Suprapubic skin (tissue), 4 donors: ENCODE measurements around the gene DGKH. TPM values are rescaled to one million over a fixed set of nuclear protein-coding genes. Genes with fewer than 3 reads are reported as not detected.

Experiments used
- DNase-seq, 2 donors: peaks; one replicate each; pipeline ENCODE4 v3.0.0-alpha.2; 2019; ENCODE audit warnings: low spot score in 2 of 2
- H3K27ac ChIP-seq: fragments of 200-600 bp; sonication (generic); one replicate; pipeline ENCODE4 v1.5.1; 2019
- H3K27me3 ChIP-seq: fragments of 200-600 bp; sonication (generic); one replicate; pipeline ENCODE4 v1.5.1; 2019
- H3K36me3 ChIP-seq: fragments of 200-600 bp; sonication (generic); one replicate; pipeline ENCODE4 v1.5.1; 2019
- H3K4me1 ChIP-seq: fragments of 200-600 bp; sonication (generic); one replicate; pipeline ENCODE4 v1.5.1; 2019
- H3K4me3 ChIP-seq: fragments of 200-600 bp; sonication (generic); one replicate; pipeline ENCODE4 v1.5.1; 2019; ENCODE audit warnings: mild to moderate bottlenecking
- H3K9me3 ChIP-seq: fragments of 200-600 bp; sonication (generic); one replicate; pipeline ENCODE4 v1.5.1; 2019
- EP300 ChIP-seq: sonication (generic); formaldehyde crosslinking; IDR thresholded peaks from one replicate; pipeline ENCODE4 v1.6.1; 2017; ENCODE audit warnings: antibody characterized with exemption
- POLR2A ChIP-seq, 2 donors: fragments of 450-650 bp; IDR thresholded peaks; one replicate each; pipeline ENCODE4 v1.6.1; 2017; ENCODE audit warnings: antibody characterized with exemption in 2 of 2, mild to moderate bottlenecking in 2 of 2, moderate library complexity in 2 of 2
- POLR2AphosphoS5 ChIP-seq, 3 donors: sonication (generic); formaldehyde crosslinking; IDR thresholded peaks; one replicate each; pipeline ENCODE4 v1.6.1; 2017; ENCODE audit warnings: antibody characterized with exemption in 3 of 3
- WGBS: methylation state at CpG from one replicate; pipeline ENCODE4 v1.1.5; 2018; 5-methylcytosine and 5-hydroxymethylcytosine counted together
- total RNA-seq, 4 donors: library from RNA; depleted of rRNA; stranded (reverse); fragments of >200 nt; gene quantifications; one replicate each; pipeline ENCODE4 v1.1.0, GENCODE V29; 2016
- TF ChIP-seq, protein P1 (sequence below), 2 donors: fragments of 200-600 bp in 1 of 2; fragments of 450-650 bp in 1 of 2; sonication (generic) in 1 of 2; IDR thresholded peaks; one replicate each; pipeline ENCODE4 v1.5.1; 2016 to 2019; ENCODE audit warnings: antibody characterized with exemption in 2 of 2, mild to moderate bottlenecking in 1 of 2, moderate library complexity in 1 of 2

Gene DGKH, protein sequence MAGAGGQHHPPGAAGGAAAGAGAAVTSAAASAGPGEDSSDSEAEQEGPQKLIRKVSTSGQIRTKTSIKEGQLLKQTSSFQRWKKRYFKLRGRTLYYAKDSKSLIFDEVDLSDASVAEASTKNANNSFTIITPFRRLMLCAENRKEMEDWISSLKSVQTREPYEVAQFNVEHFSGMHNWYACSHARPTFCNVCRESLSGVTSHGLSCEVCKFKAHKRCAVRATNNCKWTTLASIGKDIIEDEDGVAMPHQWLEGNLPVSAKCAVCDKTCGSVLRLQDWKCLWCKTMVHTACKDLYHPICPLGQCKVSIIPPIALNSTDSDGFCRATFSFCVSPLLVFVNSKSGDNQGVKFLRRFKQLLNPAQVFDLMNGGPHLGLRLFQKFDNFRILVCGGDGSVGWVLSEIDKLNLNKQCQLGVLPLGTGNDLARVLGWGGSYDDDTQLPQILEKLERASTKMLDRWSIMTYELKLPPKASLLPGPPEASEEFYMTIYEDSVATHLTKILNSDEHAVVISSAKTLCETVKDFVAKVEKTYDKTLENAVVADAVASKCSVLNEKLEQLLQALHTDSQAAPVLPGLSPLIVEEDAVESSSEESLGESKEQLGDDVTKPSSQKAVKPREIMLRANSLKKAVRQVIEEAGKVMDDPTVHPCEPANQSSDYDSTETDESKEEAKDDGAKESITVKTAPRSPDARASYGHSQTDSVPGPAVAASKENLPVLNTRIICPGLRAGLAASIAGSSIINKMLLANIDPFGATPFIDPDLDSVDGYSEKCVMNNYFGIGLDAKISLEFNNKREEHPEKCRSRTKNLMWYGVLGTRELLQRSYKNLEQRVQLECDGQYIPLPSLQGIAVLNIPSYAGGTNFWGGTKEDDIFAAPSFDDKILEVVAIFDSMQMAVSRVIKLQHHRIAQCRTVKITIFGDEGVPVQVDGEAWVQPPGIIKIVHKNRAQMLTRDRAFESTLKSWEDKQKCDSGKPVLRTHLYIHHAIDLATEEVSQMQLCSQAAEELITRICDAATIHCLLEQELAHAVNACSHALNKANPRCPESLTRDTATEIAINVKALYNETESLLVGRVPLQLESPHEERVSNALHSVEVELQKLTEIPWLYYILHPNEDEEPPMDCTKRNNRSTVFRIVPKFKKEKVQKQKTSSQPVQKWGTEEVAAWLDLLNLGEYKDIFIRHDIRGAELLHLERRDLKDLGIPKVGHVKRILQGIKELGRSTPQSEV
- 10 to 100 TPM; 14.8 to 28.0 (median 16.9) TPM for total RNA-seq

DNA sequence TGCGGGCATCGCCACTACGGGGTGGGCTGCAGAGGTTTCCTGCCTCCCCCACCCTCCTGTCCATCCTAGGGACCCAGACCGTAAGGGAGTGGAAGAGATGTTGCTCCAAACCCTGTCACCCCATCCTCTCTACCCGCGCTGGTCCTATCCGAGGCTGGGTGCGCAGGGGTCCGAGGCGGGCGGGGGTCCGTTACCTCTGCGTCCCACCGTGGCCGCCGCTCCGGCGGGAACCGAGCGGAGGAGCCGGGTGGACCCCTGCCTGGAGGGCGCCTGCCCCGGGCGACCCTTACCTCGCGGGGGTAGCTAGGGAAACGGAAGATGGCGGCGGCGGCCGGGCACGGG is at the start of gene DGKH:
DGKH (plus strand) TSS at position 307 of the 342 bp plus-strand sequence. CDS start 126 bp downstream, outside the sequence.
- 0% methylated on average over 3 of the region's 32 CpGs for WGBS
- H3K4me1 ChIP-seq = peaks cover 17% of the 10 kb centered on the region

DNA sequence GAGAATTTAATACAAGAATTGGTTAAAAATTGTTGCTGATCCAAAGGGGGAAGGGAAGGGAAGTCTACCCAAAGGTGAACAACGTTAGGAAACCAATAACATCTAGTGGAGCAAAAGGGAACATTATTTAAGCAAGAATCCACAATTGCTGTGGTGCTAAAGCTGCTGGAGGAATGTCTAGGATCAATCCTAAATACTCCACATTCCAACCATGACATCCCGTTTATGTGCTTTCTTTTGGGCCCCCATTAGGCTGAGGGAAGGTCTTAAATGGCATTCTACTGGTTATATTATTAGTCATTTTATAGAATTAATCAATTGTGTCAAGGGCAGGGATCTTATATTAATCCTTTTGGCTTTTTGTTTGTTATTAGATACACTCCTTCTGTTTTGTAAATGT is 47.6 kb upstream of the DGKH start:
- WGBS = 45% methylated on average over 2 of the region's 2 CpGs
- Histone ChIP-seq H3K27me3 (peaks cover 4% of the 10 kb centered on the region), H3K9me3 (no peaks in the 10 kb centered on the region), H3K36me3 (no peaks in the 10 kb centered on the region), H3K27ac (no peak overlapping the region), H3K4me1 (no peaks in the 10 kb centered on the region), H3K4me3 (no peak overlapping the region)
- no peak for DNase-seq
- TF ChIP-seq, protein P1, sequence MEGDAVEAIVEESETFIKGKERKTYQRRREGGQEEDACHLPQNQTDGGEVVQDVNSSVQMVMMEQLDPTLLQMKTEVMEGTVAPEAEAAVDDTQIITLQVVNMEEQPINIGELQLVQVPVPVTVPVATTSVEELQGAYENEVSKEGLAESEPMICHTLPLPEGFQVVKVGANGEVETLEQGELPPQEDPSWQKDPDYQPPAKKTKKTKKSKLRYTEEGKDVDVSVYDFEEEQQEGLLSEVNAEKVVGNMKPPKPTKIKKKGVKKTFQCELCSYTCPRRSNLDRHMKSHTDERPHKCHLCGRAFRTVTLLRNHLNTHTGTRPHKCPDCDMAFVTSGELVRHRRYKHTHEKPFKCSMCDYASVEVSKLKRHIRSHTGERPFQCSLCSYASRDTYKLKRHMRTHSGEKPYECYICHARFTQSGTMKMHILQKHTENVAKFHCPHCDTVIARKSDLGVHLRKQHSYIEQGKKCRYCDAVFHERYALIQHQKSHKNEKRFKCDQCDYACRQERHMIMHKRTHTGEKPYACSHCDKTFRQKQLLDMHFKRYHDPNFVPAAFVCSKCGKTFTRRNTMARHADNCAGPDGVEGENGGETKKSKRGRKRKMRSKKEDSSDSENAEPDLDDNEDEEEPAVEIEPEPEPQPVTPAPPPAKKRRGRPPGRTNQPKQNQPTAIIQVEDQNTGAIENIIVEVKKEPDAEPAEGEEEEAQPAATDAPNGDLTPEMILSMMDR (IDR thresholded peaks at IDR 0.05) = no peak
- TF ChIP-seq POLR2AphosphoS5 (IDR thresholded peaks at IDR 0.05) = no peak
- TF ChIP-seq EP300 = no peak
- TF ChIP-seq POLR2A (IDR thresholded peaks at IDR 0.05) = no peak

More for the DNA sequence above, at the start of gene DGKH:
- peak in 1 of 2 donors; percentile 68 for DNase-seq
- H3K4me3 ChIP-seq = peak within 1 kb of the TSS; percentile 98
- no peaks in the 10 kb centered on the region for H3K27me3 ChIP-seq
- H3K36me3 ChIP-seq = no peaks in the 10 kb centered on the region
- H3K9me3 ChIP-seq = no peaks in the 10 kb centered on the region
- H3K27ac ChIP-seq = peak within 1 kb of the TSS; percentile 94
- TF ChIP-seq POLR2A (IDR thresholded peaks at IDR 0.05) = no peak
- TF ChIP-seq, protein P1 (IDR thresholded peaks at IDR 0.05) = no peak
- no peak for TF ChIP-seq EP300

DNA sequence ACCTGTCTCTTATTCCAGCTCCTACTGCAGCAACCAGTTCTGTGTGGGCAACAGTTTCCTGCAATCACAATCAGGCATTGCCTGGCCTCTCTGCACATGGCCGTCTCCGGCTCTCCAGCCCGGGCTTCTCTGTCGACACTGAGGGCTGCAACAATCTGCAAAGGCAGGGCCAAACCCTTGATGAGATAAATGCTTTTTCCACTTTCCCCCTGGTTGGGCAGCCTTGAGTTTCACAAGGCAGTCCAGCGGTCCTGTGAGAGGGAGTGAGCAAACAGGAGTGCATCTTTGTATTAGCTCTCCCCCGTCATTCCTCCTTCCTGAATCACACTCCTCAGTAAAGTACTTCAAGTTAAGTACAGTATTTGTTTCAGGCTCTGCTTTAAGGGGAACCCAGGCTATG is 46.9 kb upstream of the DGKH start:
- TF ChIP-seq POLR2AphosphoS5 (IDR thresholded peaks at IDR 0.05) = no peak
- TF ChIP-seq, protein P1 (IDR thresholded peaks at IDR 0.05) = no peak
- no peak for TF ChIP-seq POLR2A (IDR thresholded peaks at IDR 0.05)
- TF ChIP-seq EP300 = no peak
- peaks cover 4% of the 10 kb centered on the region for H3K27me3 ChIP-seq
- H3K9me3 ChIP-seq = no peaks in the 10 kb centered on the region
- H3K4me1 ChIP-seq = no peaks in the 10 kb centered on the region
- no peak overlapping the region for H3K27ac ChIP-seq
- no peaks in the 10 kb centered on the region for H3K36me3 ChIP-seq
- WGBS = 60% methylated on average over 6 of the region's 6 CpGs
- no peak for DNase-seq
- no peak overlapping the region for H3K4me3 ChIP-seq

DNA sequence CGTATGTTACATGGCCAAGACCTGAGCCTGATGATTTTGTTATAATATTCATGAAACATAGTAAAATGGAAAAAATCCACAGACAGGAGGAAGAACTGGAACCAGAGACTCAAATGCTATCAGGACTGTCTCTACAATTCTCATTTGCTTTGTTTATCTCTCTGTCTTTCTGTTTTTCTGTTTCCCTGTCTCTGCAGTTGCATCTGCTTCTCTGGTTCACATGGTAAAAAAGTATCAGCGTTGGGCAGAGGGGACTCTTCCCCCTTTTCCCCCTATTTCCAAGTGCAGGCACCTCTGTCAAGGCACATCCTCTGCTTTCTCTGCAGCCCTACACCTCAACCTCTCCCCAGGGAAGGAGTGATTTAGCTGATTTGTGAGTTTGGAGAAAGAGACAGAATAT is 46.4 kb upstream of the DGKH start:
- H3K27ac ChIP-seq = no peak overlapping the region
- no peak for DNase-seq

DNA sequence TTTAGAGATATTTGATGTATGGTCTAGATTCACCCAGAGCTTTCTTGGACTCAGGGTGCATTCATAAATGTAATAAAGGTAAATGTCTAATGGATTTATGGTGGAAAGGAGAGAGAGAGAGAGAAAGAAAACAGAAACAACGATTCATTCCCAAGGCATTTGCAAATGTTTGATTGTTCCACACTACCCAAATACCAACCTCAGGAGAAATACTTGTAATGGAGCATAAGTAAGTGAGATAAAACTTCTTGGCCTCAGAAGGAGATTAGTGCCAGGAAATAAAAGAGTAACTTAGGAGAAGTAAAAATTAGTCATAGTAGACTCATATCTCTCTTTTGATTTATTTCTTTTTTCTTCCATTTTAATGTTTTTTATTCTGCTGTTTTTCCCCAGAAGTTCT is 40.6 kb upstream of the DGKH start:
- no peak overlapping the region for H3K27ac ChIP-seq
- 81% methylated on average over 1 of the region's 1 CpG for WGBS
- H3K9me3 ChIP-seq = no peaks in the 10 kb centered on the region
- TF ChIP-seq POLR2A (IDR thresholded peaks at IDR 0.05) = no peak
- TF ChIP-seq POLR2AphosphoS5 (IDR thresholded peaks at IDR 0.05) = no peak
- TF ChIP-seq, protein P1 (IDR thresholded peaks at IDR 0.05) = no peak
- TF ChIP-seq EP300 = no peak
- peaks cover 12% of the 10 kb centered on the region for H3K4me1 ChIP-seq
- H3K36me3 ChIP-seq = no peaks in the 10 kb centered on the region
- H3K4me3 ChIP-seq = no peak overlapping the region
- DNase-seq = no peak
- peaks cover 4% of the 10 kb centered on the region for H3K27me3 ChIP-seq

More for the DNA sequence above, 46.4 kb upstream of the DGKH start:
- H3K27me3 ChIP-seq = peaks cover 4% of the 10 kb centered on the region
- TF ChIP-seq EP300 = no peak
- TF ChIP-seq POLR2AphosphoS5 (IDR thresholded peaks at IDR 0.05) = no peak
- 77% methylated on average over 2 of the region's 2 CpGs for WGBS
- H3K4me3 ChIP-seq = no peak overlapping the region
- H3K4me1 ChIP-seq = no peaks in the 10 kb centered on the region
- no peaks in the 10 kb centered on the region for H3K9me3 ChIP-seq
- H3K36me3 ChIP-seq = no peaks in the 10 kb centered on the region
